Activated T-cell treated with anti-CD3 and anti-CD28 coated beads for 24 hours (primary cell): ENCODE data around the gene CPLX1.
"Not testable (repeated sequence)": the region's sequence is repeated elsewhere in the genome, so short reads cannot be mapped to it uniquely, and the experiment has no call there.

Experiments used
- DNase-seq: peaks from one replicate; pipeline ENCODE4 v3.0.0-alpha.2; 2020; ENCODE audit warnings: low read depth

Gene CPLX1

DNA sequence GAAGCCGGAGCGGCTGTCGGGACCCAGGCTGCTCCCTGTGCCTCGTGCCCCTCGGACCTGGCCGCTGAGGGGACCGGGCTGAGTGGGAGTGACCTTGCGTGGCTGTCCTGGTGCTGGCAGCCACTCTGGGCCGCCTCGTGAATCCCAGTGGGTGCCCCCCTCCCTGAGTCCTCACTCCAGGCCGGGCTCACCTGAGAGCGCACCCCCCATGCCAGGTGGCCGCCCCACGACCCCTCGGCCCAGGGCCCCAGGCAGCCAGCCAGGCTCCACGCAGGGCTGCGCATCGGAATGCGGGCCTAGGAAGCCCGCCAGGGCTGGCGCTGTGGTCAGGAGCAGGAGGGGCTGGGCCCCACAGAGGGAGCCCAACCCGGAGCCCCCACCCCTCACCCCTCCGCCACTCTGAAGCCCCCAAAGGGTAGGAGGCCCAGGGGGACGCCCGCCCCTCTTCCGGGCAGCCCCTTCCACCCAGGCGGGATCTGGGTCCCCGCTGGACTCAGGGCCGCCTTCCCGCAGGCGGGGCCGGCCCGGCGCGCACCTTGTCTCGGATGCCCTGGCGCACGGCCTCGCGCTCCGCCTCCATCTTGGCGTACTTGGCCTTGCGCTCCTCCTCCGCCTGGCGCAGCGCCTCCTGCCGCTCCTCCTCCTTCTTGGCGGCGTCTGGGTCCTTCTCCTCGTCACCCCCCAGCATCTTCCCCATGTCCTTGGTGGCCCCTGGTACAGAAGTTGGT, 33.9 kb downstream of the CPLX1 start:
- no peak for DNase-seq

DNA sequence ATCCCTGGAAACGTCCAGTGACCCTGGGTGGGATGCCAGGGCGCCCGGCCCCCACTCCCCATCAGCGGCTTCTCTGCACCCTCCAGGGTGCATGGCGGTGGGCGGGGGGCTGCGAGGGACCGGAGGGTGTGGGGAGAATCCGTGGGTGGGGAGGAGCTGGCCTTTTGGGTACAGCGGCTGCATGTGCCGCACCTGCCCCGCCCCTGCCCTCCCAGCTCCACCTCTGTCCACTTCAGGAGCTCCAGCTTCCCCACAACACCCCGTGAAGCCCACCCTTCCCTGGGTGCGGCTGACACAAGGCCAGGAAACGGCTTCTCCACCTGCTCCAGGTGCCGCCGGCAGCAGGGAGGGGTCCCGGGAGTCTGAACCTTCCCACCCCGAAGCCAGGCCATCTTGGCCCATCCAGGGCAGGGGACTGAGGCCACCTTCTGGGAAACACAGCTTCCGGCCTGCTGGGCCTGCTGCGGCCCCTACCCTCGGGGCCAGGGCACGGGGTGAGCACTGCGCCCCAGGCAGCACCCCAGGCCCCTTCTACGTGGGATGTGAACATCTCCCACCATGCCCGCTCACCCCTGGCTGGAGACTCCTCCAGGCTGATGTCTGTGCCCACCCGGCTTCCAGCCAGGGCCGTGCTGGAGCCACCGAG, 34.6 kb downstream of the CPLX1 start:
- DNase-seq: no peak

DNA sequence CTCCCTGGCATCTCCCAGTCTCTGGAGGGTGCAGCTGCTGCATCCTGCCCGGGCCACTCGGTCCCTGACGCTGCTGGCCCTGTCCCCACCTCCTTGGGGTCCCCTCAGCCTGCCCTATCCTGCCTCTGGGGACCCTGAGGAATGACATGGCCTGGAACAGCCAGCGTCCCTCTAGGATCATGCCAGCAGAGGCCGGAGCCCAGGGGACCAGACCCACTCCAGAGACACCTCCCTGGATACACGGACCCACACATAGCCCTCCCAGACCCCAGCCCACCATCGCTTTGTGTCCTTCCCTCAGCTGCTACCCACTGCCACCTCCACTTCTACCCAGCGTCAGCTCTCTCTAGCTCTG, 35.5 kb downstream of the CPLX1 start:
- DNase-seq: no peak

DNA sequence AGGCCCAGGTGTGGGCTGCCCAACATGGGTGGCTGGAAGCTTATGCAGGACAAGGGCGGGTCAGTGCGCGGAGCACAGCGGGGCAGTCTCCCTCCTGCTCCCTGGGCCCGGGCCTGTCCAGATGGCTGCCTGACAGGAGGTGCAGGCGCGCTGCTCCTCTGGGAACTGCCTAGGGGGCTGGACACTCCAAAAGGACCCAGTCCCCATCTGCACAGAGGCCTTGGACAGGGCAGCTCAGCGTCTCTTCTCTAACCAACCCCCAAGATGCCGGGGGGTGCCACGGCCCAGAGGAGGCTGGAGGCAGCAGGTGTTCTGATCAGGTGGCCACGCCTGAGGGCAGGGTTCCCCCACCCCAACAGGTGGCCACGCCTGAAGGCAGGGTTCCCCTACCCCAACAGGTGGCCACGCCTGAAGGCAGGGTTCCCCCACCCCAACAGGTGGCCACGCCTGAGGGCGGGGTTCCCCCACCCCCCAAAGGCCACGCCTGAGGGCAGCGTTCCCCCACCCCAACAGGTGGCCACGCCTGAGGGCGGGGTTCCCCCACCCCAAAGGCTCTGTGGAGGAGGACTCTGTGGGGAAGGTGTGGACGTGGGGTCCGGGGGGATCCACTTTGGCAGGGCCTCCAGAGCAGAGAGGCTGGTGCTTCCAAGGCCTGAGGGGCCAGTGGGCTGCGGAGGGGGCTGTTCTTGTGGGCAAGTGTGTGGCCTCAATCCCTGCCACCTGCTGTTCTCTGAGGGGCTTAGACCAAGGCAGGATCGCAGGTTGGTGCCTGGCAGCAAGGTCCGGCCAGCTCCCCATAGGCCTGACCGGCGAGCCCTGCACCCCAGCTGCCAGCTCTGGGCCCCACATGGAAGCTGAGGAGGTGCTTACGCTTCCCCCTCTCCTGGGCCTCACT, 36.1 kb downstream of the CPLX1 start:
- no peak for DNase-seq

DNA sequence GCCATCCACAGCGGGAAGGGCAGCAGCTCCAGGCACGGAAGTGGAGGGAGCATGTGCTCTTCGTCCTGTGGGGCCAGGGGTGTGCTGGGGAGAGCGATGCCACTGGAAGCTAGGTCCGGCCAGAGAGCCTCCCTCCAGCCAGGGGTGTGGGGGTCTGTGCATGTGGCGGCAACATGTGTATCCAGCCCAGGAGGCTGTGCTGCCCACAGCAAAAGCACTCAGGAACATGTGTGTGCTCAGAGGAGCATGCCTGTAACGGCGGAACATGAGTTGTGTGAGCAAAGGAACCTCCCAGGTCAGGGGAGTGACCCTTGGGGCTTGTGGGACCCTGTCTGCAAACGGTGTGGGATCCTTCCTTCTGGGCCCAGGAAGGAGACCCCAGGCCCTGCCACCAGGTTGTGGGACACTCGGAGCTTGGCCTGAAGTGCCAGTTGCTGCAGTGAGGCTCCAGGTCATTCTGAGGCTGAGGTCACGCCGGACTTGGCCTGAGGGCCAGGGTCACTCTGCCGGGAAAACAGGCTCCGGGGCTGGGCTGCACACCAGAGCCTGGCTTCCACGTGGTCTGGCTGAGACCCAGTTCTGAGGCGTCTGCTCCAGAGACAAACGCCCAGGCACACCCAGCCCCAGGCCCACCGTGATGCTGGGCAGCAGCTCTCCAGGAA, 37.2 kb downstream of the CPLX1 start:
- no peak for DNase-seq

DNA sequence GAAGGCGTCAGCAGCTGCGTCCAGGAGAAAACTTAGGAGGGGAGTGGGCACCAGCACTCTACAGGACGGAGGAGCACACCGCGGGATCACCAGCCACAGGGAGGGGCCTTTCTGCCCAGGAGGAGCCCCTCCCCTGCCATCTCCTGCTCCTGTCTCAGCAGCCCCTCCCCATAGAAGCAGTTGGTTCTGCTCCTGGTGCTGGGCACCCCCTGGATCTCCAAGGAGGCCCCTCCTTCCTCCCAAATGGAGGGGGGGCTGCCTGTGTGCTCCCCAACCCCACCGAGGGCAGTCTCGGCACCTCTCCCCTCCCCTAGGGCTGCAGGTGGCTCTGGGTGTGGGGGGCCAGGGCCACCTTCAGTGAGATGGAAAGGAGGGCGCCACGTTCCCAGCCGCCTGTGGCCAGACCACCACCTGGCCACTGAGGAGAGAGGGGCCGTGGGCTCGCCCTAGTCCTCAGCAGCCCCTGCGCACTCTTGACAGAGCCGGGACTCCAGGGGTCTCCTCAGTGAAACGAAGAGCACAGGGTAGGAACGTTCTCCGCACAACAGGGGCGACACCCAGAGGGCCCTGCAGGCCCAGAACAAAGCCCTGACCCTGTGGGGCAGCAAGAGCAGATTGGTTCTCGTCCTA, 37.8 kb downstream of the CPLX1 start:
- no peak for DNase-seq

DNA sequence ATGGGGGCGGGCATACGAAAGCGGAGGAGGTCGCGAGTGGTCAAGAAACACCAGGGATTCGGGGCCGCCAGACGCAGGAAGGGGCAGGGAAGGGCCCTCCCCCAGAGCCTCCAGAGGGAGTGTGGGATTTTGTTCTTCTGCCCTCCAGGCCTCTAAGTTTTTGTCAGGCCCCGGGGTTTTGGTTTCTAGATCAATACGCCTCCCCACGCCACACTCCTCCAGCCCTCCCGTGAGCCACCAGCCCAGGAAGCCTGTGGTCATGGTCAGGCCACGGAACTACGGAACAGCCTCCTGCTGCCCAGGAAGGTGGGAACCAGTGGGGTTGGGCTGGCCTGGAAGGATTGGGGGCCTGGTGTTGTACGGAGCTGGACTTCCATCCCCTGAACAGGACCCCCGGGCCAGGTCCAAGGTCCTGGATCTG, 38.4 kb downstream of the CPLX1 start:
- no peak for DNase-seq

DNA sequence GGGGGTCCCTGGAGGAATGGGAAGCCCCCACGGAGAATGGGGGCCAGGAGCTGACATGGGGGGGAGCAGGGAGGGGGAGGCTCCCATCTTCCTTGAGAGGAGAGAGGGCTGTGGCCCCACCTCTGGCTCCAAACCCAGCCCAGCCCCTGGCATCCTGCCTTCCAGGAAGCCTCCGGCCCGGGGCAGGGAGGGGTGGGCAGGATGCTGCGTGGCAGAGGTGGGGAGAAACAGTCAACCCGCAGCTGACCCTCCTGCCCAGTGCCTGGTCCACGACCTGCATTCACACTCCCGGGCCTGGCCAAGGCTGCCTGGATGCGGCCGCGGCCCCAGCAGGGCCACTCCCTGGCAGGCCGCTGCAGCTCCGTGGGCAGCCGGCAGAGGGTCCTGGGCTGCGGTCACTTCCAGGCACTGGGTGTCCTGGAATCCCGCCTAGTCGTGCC, 39.0 kb downstream of the CPLX1 start:
- DNase-seq: no peak

DNA sequence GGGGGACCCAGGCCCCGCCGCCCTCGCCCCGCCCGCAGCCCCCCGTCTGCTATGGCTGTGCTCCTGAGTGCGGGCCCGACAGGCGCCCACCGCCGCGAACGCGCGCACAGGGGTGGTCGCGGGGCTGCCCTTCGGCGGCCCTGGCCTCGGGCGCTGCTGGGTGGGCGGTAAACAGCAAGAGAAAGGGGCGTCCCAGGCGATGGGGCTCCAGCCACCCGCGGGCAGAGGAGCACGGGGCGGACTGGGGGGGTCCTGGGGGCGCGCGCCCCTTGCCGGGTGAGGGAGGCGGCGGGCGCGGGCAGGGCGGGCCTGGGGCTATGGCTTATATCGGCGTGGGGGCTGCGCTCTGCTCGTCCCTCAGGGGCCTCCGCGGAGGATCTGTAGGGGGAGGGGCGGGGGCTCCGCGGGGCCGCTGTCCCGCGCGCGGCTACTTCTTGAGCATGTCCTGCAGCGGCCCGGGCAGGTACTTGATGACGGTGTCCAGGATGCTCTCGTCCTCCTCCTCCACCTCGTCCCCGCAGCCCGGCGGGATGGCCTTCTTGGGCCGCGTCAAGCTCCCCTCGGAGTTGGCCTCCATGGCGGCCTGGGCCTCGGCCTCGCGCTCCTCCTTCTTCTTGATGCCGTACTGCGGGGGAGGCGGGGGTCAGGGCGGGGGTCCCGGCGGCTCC, 39.7 kb downstream of the CPLX1 start:
- DNase-seq: no peak

DNA sequence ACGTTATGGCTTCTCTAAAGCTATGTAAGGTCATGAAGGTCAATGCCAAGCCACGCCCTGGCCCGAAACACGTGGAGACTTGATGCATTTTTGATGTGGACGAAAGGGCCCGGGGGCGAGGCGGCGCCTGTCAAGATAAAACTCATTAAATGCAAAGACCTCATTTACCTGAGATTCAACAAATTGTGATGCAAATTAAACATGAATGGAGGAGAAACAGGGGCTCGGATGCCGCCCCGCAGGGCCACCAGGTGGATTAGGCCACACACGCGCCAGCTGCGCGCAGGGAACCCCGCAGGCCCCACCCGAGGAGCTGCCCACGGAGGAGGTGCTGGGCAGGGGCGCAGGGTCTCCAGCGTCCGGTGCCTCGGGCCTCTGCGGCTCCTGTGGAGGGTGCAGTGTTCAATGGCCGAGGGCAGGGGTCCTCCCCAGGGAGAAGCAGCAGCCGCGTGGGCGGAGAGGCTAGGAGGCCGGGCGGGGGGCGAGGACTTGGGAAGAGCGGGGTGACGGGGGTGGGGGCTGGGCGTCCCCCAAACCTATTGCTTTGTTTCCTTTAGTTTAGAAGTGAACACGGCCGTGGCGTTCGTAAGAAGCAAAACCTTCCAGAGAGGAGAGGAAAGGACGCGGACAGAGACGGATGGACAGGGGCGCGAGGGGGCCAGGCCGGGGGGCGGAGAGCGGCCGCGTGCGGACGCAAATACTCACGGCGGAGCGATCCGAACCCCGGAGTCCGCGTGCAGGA, 40.4 kb downstream of the CPLX1 start:
- DNase-seq: no peak

DNA sequence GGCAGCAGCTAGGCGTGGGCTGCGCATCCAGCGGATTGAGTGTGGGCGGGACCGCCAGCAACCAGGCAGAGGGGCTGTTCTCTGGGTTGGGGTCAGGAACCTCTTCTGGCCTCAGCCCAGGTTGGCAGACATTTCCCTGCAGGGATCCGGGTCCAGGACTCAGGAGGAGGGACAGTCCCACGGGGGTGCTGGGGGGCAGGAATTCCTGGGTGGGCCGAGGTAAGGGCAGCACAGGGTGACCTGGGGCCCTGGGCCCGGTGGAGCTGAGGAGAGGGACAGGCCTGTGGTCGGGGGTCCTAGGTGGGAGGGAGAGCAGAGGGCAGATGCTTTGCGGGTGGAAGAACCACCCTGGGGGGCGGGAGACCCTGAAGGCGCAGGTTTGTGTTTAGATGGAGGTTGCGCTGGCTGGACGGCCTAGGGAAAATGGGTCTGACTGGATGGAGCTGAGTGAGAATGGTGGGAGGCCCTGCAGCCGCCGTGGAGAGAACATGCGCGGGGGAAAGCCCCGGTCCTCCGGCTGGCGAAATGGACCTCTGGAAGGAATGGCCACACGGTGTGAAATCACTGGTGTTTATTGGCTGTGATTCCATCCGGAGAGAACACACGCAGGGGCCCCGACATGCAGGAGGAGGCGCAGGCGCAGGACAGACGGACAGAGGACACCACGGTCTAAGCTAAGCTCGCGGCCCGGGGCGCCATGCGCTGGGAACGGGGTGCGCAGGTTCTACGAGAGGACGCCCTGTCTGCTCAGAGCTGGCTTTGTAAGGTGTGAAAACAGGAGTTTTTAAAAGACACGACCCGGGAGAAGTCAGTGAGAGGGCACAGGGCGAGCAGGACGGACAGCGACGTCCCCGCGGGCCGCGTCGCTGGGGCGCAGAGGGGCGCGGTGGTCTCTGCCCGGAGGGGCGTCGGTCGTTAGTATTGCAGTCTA, 41.3 kb downstream of the CPLX1 start:
- no peak for DNase-seq

DNA sequence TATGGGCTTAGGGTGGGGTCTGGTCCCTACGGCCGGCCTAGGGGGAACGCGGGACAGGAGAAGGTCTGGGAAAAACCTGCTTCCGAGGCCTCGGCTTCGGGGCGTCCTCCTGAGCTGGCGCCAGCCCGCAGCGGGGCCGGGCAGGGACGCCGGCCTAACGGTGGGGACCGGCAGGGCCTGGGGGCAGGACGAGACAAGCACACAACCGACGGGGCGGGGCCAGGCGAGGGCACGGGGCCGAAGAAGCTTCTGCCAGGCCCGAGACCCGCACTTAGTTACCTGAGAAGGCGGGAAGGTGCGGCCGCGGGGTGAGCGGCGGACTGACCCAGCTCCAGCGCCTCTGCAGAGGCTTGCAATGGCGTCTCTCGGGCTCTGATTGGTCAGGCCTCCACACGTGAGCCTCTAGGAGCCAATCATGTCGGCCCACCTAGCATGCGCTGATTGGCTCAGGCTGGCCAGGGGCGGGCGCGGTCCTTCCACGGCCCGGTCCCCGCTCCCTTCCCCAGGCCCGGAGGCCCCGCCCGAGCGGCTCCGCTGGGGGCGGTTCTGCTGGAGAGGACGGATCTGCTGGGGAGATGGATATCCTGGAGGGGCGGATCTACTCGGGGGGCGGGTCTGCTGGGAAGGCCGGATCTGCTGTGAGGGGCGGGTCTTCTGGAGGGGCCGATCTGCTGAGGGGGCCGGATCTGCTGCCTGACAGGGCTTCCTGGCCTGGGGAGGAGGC, 44.3 kb downstream of the CPLX1 start:
- peak; percentile 99 for DNase-seq

DNA sequence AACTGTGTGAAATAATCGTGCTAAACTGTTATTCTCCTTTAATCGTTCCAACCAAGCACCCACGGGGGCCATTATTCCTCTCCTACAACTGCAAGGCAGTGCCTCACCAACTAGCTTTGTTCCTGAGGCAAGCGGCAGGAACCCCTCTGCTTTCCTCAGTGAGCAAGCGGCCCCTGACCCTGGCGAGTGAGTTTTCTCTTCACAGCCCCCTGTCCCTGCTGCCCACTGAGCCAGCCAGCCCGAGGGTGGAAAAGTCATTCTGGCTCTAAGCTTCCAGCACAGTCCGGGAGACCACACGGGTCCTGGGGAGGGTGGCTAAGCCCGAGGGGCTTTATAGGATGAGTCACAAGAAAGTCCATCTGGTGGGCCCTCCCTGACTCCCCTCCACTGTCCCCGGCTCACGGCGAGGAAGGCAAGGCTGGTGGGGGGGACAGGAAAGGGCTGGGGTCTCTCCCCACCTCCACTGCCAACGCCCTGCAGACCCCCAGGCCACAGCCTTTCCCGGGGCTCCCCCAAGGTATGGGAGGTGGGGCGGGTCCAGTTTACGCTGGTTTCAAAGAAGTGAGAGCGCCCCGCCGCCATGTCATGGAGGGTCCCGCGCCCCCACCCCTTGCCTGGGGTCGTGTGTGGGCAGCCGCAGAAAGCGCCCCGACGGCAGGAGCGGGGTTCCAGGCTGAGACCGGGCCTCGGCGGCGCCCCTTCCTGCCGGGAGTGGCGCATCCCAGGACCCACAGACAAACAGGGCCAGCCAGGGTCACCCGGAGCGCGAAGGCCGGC, 45.0 kb downstream of the CPLX1 start:
- DNase-seq: no peak

DNA sequence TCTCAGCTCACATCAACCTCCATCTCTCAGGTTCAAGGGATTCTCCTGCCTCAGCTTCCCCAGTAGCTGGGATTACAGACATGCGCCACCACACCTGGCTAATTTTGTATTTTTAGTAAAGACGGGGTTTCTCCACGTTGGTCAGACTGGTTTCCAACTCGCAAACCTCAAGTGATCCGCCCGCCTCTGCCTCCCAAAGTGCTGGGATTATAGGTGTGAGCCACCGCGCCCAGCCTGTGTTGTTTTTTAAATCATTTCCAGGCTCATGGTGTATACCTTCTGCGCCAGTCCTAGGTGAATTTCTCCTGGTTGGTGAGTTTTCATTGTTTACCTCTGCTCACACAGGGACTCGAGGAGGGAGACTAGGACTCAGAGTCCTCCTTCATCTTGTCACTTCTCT, 45.7 kb downstream of the CPLX1 start:
- DNase-seq: not testable (repeated sequence)

DNA sequence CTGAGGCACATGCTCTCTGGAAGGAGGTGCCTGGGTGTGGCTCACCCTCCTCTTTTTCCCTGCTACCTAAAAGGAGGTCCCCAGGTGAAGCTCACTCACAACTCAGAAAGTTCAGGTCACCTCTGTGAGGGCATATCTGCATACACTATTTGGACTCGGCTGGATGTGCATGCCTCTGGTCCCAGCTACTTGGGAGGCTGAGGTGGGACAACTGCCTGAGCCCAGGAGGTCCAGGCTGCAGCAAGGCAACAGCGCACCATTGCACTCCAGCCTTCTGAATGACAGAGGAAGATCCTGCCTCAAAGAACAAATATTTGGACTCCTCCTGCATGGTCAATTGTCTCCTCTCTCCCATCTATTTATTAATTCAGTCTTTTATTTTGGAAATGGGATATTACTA, 46.4 kb downstream of the CPLX1 start:
- no peak for DNase-seq

DNA sequence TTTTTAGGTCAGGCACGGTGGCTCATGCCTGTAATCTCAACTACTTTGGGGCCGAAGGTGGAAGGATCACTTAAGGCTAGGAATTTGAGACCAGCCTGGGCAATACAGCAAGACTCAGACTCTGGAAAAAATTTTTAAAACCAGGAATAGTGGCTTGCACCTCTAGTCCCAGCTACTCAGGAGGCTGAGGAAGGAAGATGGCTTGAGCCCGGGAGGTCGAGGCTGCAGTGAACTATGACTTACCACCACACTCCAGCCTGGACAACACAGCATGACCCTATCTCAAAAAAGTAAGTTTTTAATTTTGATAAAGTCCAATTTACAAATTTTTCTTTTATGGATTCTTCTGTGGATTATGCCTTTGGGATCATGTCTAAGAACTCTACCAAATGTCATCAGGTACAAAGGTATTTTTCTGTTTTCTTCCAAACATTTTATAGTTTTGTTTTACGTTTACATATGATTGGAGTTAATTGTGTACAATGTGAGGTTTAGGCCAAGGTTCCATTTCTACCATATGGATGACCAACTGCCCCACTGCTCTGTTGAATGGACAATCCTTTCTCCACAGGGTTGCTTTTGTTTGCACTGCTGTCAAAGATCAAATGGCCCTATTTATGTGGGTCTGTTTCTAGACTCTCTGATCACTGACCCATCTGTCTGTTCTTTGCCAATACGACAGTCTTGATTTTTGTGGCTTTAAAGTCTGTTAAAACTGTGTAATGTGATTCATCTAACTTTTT, 48.2 kb downstream of the CPLX1 start:
- no peak for DNase-seq

DNA sequence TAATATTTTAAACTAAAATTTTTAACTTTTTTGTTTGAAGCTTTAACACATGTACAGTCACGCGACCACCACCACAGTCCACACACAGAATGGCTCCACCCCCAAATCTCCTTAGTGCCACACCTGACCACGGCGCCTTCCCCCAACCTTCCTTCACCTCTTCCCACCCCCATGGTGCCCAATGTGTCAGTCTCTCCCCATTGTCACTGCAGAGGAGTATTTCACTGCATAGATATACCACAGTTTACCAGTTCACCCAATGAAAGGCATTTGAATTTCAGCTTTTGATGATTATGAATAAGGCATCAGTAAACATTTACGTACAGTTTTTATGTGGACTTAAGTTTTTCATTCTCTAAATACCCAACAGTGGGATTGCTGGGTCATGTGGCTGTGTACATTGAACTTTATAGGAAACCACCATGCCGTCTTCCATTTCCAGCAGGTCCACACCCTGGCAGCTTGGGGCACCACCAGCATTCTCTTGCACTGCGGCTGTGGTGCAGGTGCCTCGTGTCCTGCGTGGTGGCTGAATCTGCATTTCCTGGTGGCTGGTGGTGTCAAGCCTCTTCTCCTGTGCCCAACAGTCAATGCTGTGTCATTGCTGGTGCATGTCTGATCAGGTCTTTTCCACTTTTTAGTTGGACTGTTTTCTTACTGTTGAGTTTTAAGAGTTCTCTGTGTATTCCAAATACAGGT, 49.0 kb downstream of the CPLX1 start:
- DNase-seq: no peak
